ENCODE measurements around the gene PLAC9.
"Not testable (repeated sequence)": the region's sequence is repeated elsewhere in the genome, so short reads cannot be mapped to it uniquely, and the experiment has no call there.

The PLAC9 gene

GRCh38 chr10:80140251-80140650, 7.7 kb downstream of the PLAC9 start:
- no peak for DNase-seq

DNA sequence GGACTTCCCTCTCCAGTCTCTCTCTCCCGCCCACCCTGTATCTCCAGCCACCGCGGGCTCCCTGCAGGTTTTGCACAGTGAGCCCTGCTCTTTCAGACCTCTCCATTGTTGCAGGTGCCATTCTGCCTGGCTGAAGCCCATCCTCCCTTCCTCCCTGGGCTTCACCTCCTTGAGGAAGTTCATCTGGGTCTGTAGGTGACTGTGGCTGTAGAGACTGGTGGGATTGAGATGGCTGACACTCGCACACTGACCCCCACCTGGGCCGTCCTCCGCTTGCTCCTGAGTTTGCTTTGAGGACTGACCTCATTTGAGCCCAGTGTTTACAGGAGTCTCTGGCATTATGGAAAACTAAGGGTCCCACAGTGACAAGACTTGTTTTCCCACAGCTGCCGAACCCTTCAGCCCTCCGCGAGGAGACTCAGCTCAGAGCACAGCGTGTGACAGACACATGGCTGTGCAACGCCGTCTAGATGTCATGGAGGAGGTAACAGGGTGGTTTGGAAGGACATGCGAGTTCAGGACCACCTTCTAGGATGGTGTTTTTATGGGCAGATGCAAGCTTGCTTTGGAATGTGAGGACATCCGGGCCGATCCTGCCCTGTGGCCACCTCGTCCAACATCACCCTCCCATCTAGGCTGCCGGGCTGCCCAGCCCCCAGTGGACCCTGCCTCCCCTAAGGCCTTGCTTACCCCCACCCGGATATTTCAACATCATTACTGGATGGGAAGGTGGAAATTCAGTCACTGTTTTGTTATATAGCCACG, 9.3 kb downstream of the PLAC9 start:
- DNase-seq = no peak

DNA sequence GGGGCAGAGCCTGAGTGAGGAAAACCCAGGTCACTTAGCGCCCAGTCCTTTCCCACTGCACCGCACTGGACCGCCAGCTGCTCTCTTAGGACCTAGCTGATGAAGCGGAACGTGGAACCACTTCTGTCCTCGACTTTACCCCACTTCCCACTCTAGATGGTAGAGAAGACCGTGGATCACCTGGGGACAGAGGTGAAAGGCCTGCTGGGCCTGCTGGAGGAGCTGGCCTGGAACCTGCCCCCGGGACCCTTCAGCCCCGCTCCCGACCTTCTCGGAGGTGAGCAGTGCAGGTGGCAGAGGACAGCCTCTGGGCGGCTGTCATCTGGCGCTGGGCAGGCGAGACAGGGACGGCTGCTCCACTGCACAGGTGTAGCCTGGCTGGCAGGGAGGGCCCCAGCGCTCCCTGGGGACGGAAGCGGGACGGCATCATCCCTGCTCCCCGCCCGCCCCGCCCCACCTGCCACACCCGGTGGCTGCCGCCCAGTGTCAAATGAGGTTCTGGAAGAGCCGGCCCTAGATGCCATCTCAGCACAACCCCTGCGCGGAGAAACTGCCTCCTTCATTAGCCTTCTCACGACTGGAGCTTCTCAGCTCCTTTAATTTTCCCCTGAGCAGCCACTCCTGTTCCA, 11.7 kb downstream of the PLAC9 start:
- DNase-seq = no peak

- no peak for DNase-seq
These were observed 12.2 kb downstream of the PLAC9 start for GRCh38 chr10:80144696-80145131.

DNA sequence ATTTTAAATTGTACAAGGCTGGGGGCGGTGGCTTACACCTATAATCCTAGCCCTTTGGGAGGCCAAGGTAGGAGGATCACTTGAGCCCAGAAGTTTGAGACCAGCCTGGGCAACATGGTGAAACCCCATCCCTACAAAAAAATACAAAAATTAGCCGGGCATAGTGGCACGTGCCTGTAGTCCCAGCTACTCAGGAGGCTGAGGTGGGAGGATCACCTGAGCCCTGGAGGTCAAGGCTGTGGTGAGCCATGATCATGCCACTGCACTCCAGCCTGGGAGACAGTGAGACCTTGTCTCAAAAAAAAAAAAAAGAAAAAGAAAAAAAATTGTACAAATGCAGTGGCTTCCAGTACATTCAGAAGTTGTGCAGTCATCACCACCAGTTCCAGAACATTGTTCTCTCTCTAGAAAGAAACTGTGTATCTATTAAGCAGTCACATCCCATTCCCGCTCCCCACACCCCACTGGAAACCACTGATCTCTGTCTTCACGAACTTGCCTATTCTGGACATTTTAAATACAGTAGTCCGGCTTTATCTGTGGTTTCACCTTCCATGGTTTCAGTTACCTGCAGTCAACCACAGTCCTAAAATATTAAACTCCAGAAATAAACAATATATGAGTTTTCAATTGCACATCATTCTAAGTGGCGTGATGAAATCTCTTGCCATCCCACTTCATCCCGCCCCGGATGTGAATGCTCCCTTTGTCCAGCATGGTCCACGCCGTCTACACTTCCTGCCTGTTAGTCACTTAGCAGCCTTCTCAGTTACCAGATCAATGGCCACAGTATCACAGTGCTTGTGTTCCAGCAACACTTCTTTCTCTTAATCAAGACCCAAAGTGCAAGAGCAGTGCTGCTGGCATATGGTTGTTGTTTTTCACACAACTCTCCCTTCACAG, 13.1 kb downstream of the PLAC9 start:
- DNase-seq = not testable (repeated sequence)

- no peak for DNase-seq
These were observed 14.4 kb downstream of the PLAC9 start for GRCh38 chr10:80146918-80147317.

GRCh38 chr10:80148166-80148805, 15.8 kb downstream of the PLAC9 start:
- no peak for DNase-seq

DNA sequence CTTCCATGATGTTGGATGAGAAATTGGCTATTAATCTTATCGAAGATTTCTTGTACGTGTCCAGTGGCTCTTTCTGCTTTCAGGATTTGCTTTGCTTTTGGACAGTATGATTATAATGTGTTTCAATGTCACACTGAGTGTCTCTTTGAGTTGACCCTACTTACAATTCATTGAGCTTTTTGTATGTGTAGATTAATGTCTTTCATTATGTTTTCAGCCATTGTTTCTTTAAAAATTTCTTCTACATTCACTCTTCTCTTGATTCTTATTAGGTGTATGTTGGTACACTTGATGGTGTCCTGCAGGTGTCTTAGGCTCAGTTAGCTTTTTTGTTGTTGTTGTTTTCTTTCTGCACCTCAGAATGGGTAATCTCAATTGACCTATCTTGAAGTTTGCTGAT, 16.6 kb downstream of the PLAC9 start:
- DNase-seq = no peak

GRCh38 chr10:80150172-80150571, 17.6 kb downstream of the PLAC9 start:
- no peak for DNase-seq

DNA sequence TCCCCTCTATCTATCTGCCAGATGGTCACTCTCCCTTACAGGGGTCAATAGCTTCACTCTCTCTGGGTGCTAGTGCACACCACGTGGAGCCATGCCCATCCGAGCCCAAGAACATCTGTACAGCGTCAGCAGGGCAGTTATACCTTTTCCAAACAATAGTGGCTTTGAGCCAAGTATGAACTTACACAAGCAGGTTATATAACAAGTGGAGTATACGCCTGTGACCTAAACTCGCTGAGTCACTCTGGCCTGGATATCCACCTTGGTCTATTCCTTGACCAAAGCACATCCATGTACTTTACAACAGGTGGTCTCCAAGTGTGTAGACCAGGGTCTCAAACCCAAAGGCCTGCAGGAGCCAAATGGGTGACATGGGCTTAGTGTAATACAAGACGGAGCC, 20.3 kb downstream of the PLAC9 start:
- no peak for DNase-seq

GRCh38 chr10:80153460-80153859, 20.9 kb downstream of the PLAC9 start:
- no peak for DNase-seq

- no peak for DNase-seq
These were observed 22.1 kb downstream of the PLAC9 start for GRCh38 chr10:80154626-80154977.

GRCh38 chr10:80154978-80155695, 22.6 kb downstream of the PLAC9 start:
- no peak for DNase-seq

DNA sequence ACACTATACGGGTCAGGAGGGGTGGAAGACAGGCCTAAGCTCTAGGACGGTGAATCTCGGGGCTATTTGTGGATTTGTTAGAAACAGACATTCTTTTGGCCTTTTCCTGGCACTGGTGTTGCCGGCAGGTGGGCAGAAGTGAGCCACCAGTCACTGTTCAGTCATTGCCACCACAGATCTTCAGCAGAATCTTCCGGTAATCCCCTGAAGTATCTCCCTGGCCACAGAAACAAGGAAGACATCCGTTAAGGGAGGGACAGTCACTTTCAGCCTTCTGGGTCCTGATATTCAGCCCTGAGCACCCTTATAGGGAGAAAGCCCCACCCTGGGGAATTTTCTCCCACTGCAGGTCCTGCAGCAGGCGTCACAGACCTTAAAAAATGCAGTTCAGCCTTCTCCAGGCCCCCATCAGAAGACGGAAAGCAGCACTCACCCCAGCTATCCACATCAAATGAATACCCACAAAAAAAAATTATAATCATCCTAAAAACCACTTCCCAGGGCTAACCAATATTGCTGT, 23.2 kb downstream of the PLAC9 start:
- no peak for DNase-seq

GRCh38 chr10:80156216-80156615, 23.7 kb downstream of the PLAC9 start:
- DNase-seq = no peak

GRCh38 chr10:80157561-80157960, 25.0 kb downstream of the PLAC9 start:
- no peak for DNase-seq

DNA sequence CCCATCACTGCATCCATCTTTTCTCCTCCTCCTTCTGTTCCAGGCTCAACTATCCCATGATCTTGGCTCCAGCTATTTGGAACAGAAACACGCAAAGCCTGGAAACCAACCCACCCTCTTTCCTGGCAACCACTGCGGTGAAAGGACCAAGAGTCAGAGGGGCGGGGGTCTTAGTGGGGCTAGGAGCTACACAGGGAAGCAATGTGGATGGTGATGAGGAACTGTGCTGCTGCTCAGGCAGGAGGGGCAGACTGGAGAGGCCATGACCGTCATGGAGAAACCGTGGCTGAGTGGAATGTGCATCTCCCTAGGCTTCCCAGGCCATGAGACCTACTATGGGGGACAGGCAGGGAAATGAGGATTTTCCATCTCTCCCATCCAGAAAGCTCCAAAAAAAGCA, 25.6 kb downstream of the PLAC9 start:
- no peak for DNase-seq

- DNase-seq = no peak
These were observed 26.1 kb downstream of the PLAC9 start for GRCh38 chr10:80158598-80159127.

DNA sequence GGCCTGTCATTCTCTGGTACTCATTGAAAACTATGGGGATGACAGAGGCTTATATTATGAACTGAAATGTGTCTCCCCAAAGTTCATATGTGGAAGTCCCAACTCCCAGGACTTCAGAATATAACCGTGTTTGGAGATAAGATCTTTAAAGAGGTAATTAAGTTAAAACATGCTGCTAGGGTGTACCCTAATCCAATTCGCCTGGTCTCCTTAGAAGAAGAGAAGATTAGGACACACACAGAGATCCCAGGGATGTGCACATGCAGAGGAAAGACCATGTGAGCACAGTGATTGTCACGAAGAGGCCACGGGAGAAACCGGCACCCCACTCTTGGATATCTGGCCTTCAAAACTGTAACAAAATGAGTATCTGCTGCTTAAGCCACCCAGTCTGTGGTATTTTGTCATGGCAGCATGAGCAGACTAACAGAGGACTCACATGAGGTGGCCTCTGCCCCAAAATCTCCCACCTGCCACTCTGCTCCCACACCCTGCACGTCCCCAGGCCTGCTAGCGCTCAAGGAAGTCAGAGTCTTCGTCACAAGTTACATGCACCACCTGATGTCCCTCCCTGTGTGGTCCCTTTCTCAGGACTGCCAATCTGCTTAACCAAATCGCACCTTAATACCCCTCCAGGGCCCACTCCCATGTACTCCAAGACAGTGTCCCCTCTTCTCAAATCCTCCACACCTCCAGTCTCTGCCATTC, 26.8 kb downstream of the PLAC9 start:
- no peak for DNase-seq

DNA sequence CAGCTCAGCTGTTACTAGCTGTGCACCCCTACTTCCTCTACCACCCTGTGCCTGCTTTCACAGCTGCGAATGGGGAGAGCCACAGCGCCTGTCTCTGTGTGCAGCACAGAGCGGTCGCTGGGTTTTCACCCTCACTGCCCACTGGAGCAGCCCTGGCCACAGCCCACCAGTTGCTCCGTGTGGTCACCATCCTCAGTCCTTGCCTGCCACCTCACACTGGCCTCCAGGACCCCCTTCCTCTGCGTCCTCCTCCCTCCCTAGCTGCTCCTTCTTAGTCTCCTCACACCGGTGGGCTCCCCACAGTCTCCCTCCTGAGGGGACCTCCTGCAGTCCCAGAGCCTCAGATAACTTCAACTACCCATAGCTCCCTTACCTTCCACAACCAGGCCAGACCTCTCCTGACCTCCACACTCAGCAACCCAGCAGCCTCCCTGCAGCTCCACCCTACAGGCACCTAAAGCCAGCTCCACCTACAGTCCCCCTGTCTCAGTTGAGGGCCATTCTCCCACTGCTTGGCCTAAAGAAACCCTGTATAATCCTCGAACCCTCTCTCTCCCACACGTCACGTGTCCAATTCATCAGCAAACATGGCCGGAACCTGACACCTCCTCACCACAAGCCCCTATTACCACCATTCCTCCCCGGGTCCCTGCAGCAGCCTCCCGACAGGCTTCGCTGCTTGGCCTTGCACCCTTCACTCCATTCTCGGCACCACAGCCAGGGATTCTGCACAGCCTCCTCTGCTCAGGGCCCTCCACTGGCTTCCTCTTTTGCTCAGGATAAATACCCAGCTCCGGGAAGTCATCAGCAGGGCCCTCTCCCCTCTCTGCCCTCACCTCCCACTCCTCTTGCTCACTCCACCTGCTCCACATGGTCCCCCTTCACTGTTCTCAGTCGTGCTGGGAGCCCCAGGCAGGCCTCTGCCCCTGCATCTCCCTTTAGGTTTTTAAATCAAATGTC, 28.1 kb downstream of the PLAC9 start:
- no peak for DNase-seq

All from NCI-H1930 (cell line).